ENCODE results near the gene SLC26A9. TPM values are rescaled to one million over a fixed set of nuclear protein-coding genes. Genes with fewer than 3 reads are reported as not detected.

SLC26A9 gene
- total and polyA plus RNA-seq, 2 donors (not counting 1 experiment from before 2014, with no cell fraction given), result not detected

GRCh38 chr1:205975387-205975998 is 32.2 kb upstream of the SLC26A9 start:
- Mint-ChIP-seq H3K27me3 (peaks cover 2% of the 10 kb centered on the region), H3K4me1 (no peaks in the 10 kb centered on the region), H3K9me3 (ENCODE audit: insufficient read depth) (no peaks in the 10 kb centered on the region), H3K4me3 (no peak overlapping the region), H3K27ac (no peak overlapping the region)
- ATAC-seq (ENCODE audit: low read depth), result no peak
- no peak for TF ChIP-seq EZH2 (IDR thresholded peaks at IDR 0.05; ENCODE audit: borderline replicate concordance, insufficient read depth, low read depth, low read length, poor library complexity, severe bottlenecking)
- TF ChIP-seq CTCF (IDR thresholded peaks at IDR 0.05), result no peak
- POLR2A ChIA-PET, result no interaction called here
- CTCF ChIA-PET, result interaction anchor here (2.7 to 11.3 kb wide), 6 partner anchors 55 to 384 kb away, joined by 23 to 434 read pairs (median 78); no protein-coding TSS in a partner anchor
- no peak overlapping the region for H2AFZ ChIP-seq (ENCODE audit: insufficient read depth, low read depth, low read length, poor library complexity, severe bottlenecking)
- H3K9me3 ChIP-seq (ENCODE audit: control extremely low read depth in 1 of 3, control insufficient read depth in 2 of 3, insufficient read depth in 1 of 3, low read length in 2 of 3), result no peaks in the 10 kb centered on the region
- H3K27me3 ChIP-seq (replicated peaks in 1 of 4; ENCODE audit: control extremely low read depth in 1 of 4, control insufficient read depth in 3 of 4, insufficient read depth in 4 of 4, low read length in 3 of 4), result no peaks in the 10 kb centered on the region
- intact Hi-C loops (cut with micrococcal nuclease), result loop anchor here (5.0 kb wide), 1 partner anchor 263 kb away; no protein-coding TSS in a partner anchor
- no peaks in the 10 kb centered on the region for H3K4me1 ChIP-seq (ENCODE audit: control insufficient read depth in 2 of 2, insufficient read depth in 2 of 2, low read length in 2 of 2)
- DNase-seq, result no peak
- H3K4me3 ChIP-seq (ENCODE audit: control extremely low read depth in 1 of 5, extremely low read depth in 1 of 5, insufficient read depth in 1 of 5, low read depth in 2 of 5, low read length in 4 of 5), result no peak overlapping the region
- no peak overlapping the region for H3K27ac ChIP-seq (ENCODE audit: low read length in 2 of 2)
- H3K79me2 ChIP-seq (ENCODE audit: control insufficient read depth, insufficient read depth, low read length), result no peaks in the 10 kb centered on the region
- H3K4me2 ChIP-seq (replicated peaks; ENCODE audit: low read depth, low read length, poor library complexity, severe bottlenecking), result no peak overlapping the region
- 94% methylated on average over 15 of the region's 15 CpGs for WGBS (ENCODE audit: insufficient coverage)
- no peaks in the 10 kb centered on the region for H3K36me3 ChIP-seq (replicated peaks in 1 of 2; ENCODE audit: control extremely low read depth in 1 of 2, control insufficient read depth in 1 of 2, extremely low read depth in 1 of 2, insufficient read depth in 2 of 2, low read length in 1 of 2)
- H4K20me1 ChIP-seq (ENCODE audit: control insufficient read depth, insufficient read depth, low read length, poor library complexity, severe bottlenecking), result no peaks in the 10 kb centered on the region
- H3K9ac ChIP-seq (ENCODE audit: low read length), result no peak overlapping the region

GRCh38 chr1:205974712-205975111 is 31.5 kb upstream of the SLC26A9 start:
- intact Hi-C loops (cut with micrococcal nuclease), result loop anchor here (5.0 kb wide), 1 partner anchor 262 kb away; no protein-coding TSS in a partner anchor
- H3K27me3 ChIP-seq (replicated peaks in 1 of 4; ENCODE audit: control extremely low read depth in 1 of 4, control insufficient read depth in 3 of 4, insufficient read depth in 4 of 4, low read length in 3 of 4), result no peaks in the 10 kb centered on the region
- no peak overlapping the region for H3K4me3 ChIP-seq (ENCODE audit: control extremely low read depth in 1 of 5, extremely low read depth in 1 of 5, insufficient read depth in 1 of 5, low read depth in 2 of 5, low read length in 4 of 5)
- no peak overlapping the region for H3K9ac ChIP-seq (ENCODE audit: low read length)
- Mint-ChIP-seq H3K27ac (no peak overlapping the region), H3K27me3 (peaks cover 2% of the 10 kb centered on the region), H3K4me3 (no peak overlapping the region), H3K9me3 (ENCODE audit: insufficient read depth) (no peaks in the 10 kb centered on the region), H3K4me1 (no peaks in the 10 kb centered on the region)
- H3K4me2 ChIP-seq (replicated peaks; ENCODE audit: low read depth, low read length, poor library complexity, severe bottlenecking), result no peak overlapping the region
- no peaks in the 10 kb centered on the region for H3K79me2 ChIP-seq (ENCODE audit: control insufficient read depth, insufficient read depth, low read length)
- no peaks in the 10 kb centered on the region for H3K9me3 ChIP-seq (ENCODE audit: control extremely low read depth in 1 of 3, control insufficient read depth in 2 of 3, insufficient read depth in 1 of 3, low read length in 2 of 3)
- POLR2A ChIA-PET, result no interaction called here
- CTCF ChIA-PET, result no interaction called here
- no peak for DNase-seq
- H2AFZ ChIP-seq (ENCODE audit: insufficient read depth, low read depth, low read length, poor library complexity, severe bottlenecking), result no peak overlapping the region
- H4K20me1 ChIP-seq (ENCODE audit: control insufficient read depth, insufficient read depth, low read length, poor library complexity, severe bottlenecking), result no peaks in the 10 kb centered on the region
- H3K36me3 ChIP-seq (replicated peaks in 1 of 2; ENCODE audit: control extremely low read depth in 1 of 2, control insufficient read depth in 1 of 2, extremely low read depth in 1 of 2, insufficient read depth in 2 of 2, low read length in 1 of 2), result no peaks in the 10 kb centered on the region
- 95% methylated on average over 3 of the region's 3 CpGs for WGBS (ENCODE audit: insufficient coverage)
- ATAC-seq (ENCODE audit: low read depth), result no peak
- no peaks in the 10 kb centered on the region for H3K4me1 ChIP-seq (ENCODE audit: control insufficient read depth in 2 of 2, insufficient read depth in 2 of 2, low read length in 2 of 2)
- H3K27ac ChIP-seq (ENCODE audit: low read length in 2 of 2), result no peak overlapping the region
- TF ChIP-seq CTCF (IDR thresholded peaks at IDR 0.05) (no peak), EZH2 (IDR thresholded peaks at IDR 0.05; ENCODE audit: borderline replicate concordance, insufficient read depth, low read depth, low read length, poor library complexity, severe bottlenecking) (no peak)
